ACC112 (cell line): ENCODE data around the gene GLS.

ENCODE experiments used
- H2AFZ ChIP-seq: fragments of 200-600 bp; sonication (generic); one replicate; pipeline ENCODE4 v1.6.0; 2017; ENCODE audit warnings: antibody characterized with exemption, low read length; ENCODE audit not compliant: unreplicated experiment
- H3K27ac ChIP-seq: fragments of 200-600 bp; sonication (generic); 2 replicates; pipeline ENCODE4 v1.5.1; 2014; ENCODE audit warnings: low read depth, mild to moderate bottlenecking, antibody characterized with exemption, low read length, moderate library complexity
- H3K27me3 ChIP-seq: fragments of 200-600 bp; sonication (generic); 2 replicates; pipeline ENCODE4 v1.6.1; 2014; ENCODE audit warnings: mild to moderate bottlenecking, antibody characterized with exemption, low read length, moderate library complexity, mixed read lengths; ENCODE audit not compliant: insufficient read depth
- H3K36me3 ChIP-seq: fragments of 200-600 bp; sonication (generic); 2 replicates; pipeline ENCODE4 v1.6.1; 2016; ENCODE audit warnings: mild to moderate bottlenecking, antibody characterized with exemption, low read length, moderate library complexity, mixed read lengths; ENCODE audit not compliant: insufficient read depth
- H3K4me1 ChIP-seq: fragments of 200-600 bp; sonication (generic); one replicate; pipeline ENCODE4 v1.6.1; 2016; ENCODE audit warnings: low read length, mixed read lengths; ENCODE audit not compliant: insufficient read depth, unreplicated experiment, control insufficient read depth
- H3K4me3 ChIP-seq: fragments of 200-600 bp; sonication (generic); 2 replicates; pipeline ENCODE4 v1.5.1; 2014; ENCODE audit warnings: mild to moderate bottlenecking, low read depth, low read length
- H3K79me2 ChIP-seq: fragments of 200-600 bp; sonication (generic); one replicate; pipeline ENCODE4 v1.6.0; 2016; ENCODE audit warnings: low read length; ENCODE audit not compliant: control insufficient read depth, unreplicated experiment, insufficient read depth

Gene GLS

DNA sequence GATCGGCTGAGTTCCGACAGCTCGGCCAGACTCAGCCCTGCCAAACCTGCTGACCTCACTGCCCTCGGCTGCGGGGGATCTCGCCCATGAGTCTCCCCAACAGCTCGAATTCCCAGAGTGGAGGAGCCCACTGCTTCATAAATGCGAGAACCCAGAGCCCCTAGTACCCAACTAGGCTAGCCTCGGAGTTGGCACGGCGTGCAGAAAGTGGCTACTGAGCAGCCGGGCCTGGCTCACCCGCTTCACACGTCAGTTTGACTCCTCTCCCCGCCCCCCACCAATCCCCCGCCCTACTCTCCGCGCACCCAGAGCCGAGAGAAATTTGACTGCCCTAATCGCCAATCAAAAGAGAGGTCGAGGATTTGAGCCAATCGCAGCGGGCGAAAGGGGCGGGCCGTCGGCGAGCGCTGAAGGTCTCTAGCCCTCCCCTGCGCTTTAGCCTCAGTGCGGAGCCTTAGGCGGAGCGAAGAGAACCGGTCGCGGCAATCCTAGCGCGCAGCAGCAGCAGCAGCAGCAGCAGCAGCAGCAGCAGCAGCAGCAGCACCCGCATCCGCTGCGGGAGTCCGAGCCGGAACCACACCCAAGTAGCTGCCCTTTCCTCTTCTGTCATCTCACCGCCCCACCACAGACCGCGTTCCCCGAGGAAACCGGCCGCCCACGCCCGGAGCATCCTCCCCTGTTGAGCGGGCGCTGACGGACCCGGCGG is at the start of gene GLS:
TSS of gene GLS (plus strand) at position 444 of the 706 bp plus-strand sequence. CDS start 264 bp downstream, outside the sequence.
- Histone ChIP-seq H3K36me3 (no peaks in the 10 kb centered on the region), H3K4me3 (peak within 1 kb of the TSS; percentile 82), H3K27ac (peak within 1 kb of the TSS; percentile 70), H3K79me2 (peaks cover 48% of the 10 kb centered on the region), H3K27me3 (no peaks in the 10 kb centered on the region), H3K4me1 (peaks cover 19% of the 10 kb centered on the region), H2AFZ (peak within 1 kb of the TSS; percentile 83)

DNA sequence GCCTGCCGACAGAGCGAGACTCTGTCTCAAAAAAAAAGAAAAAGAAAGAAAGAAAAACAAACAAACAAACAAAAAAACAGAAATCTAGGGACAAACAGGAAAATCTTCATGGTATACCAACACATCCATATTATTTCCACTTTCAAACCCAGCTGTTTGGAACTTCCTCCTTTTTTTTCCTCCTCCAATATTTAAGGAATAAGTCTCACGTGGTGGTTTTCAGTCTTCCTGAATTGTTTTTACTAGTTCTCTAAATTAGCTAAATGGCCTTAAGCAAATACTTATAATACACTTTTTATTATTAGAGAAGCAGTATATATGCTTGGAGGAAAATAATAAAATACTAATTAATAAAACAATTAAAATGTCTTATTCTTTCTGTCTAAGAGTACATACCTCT is 48.7 kb upstream of the GLS start:
- H3K36me3 ChIP-seq, result no peaks in the 10 kb centered on the region
- H3K27ac ChIP-seq, result no peak overlapping the region
- H3K79me2 ChIP-seq, result no peaks in the 10 kb centered on the region
- no peak overlapping the region for H3K4me3 ChIP-seq
- H3K27me3 ChIP-seq, result no peaks in the 10 kb centered on the region
- H2AFZ ChIP-seq, result no peak overlapping the region
- H3K4me1 ChIP-seq, result peaks cover 25% of the 10 kb centered on the region

DNA sequence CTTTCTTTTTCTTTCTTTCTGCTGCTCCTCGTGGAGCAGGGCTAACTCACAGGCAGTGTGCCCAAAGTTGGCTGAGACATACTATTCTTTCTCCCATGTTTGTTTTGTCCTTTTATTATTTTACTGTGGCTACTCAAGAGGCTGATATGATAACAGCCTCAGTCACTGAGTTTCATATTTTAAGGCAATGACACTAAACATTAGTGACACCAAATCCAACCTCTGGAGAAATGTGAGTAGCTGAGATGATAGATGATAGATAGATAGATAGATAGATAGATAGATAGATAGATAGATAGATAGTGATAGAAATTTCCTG is 45.8 kb upstream of the GLS start:
- H3K36me3 ChIP-seq, result no peaks in the 10 kb centered on the region
- H3K27ac ChIP-seq, result 0 out of 2 replicates have a peak overlapping the region, but pooled peaks have one; percentile 38
- no peaks in the 10 kb centered on the region for H3K79me2 ChIP-seq
- peaks cover 45% of the 10 kb centered on the region for H3K4me1 ChIP-seq
- H2AFZ ChIP-seq, result peak overlapping the region; percentile 59
- no peaks in the 10 kb centered on the region for H3K27me3 ChIP-seq
- H3K4me3 ChIP-seq, result peak overlapping the region; percentile 1

DNA sequence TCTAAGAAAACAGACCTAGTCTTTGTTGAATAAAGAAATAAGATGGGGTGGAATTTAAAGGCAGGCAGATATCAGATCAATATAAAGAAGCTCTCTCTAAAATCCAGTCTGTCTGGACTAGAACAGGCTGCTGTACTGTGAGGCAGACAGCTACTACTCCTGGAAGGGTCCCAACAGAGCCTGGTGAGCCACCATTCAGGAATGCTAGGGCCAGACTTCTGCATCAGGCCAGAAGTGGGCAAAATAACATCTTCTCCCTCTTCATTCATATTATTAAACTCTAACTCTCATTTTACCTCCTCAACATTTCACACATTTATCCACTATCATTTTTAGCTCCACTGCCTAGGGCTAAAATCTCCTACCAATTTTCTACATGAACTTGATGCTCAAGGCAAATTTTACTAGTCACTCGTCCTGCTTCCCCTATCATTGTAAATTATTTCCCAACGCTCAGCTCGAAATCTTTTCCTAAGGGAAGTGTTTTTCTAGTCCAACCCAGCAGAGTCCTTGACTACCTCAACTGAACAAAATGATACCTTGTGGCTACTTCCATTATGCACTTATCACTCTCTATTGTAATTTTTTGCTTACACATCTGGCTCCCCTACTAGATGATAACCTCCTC is 45.2 kb upstream of the GLS start:
- Histone ChIP-seq H2AFZ (peak overlapping the region; percentile 59), H3K36me3 (no peaks in the 10 kb centered on the region), H3K27me3 (no peaks in the 10 kb centered on the region), H3K4me1 (peaks cover 45% of the 10 kb centered on the region), H3K27ac (peak overlapping the region; percentile 38; the same call in 1 of the 2 replicates), H3K4me3 (peak overlapping the region; percentile 1; the same call in 1 of the 2 replicates), H3K79me2 (no peaks in the 10 kb centered on the region)

DNA sequence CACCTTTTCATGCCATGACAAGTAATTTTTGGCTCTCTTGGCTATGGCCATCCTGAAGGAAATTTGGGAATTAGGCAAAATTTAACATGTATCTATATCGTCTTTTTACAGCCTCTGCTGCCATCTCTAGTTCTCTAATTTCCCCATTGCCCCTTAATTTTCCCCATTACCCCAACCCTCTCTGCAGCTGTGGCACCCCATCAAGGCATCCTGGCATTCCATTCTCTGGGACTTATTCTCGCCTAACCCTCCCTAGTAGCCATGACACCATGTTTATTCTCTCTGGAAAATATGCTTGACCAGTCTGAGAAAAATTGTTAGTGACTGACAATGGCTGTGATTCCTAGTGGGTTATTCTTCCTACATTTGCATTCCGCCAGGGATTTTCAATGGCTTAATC is 43.9 kb upstream of the GLS start:
- peaks cover 51% of the 10 kb centered on the region for H3K4me1 ChIP-seq
- H2AFZ ChIP-seq, result no peak overlapping the region
- no peaks in the 10 kb centered on the region for H3K79me2 ChIP-seq
- peak overlapping the region; percentile 58 for H3K27ac ChIP-seq
- H3K4me3 ChIP-seq, result no peak overlapping the region
- H3K27me3 ChIP-seq, result no peaks in the 10 kb centered on the region
- no peaks in the 10 kb centered on the region for H3K36me3 ChIP-seq

DNA sequence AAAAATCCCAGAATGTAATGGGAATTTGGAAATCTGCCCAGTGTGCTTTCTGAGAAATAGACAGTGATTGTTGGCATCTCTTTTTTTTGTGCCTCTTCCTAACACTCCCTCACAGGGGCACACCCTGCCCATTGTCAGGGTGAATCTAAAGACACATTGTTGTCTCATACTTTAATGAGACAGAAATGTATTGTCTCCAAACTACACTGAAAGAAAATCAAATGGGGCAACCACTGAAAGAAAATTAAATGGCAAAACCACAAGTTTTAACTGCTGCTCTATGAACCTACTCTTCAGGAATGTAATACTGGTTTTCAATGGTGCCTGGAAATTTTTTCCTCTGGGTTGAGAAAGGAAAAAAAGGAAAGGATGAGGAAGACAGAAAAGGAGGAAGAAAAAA is 43.2 kb upstream of the GLS start:
- Histone ChIP-seq H3K4me3 (0 out of 2 replicates have a peak overlapping the region, but pooled peaks have one; percentile 19), H3K27ac (peak overlapping the region; percentile 58), H3K4me1 (peaks cover 52% of the 10 kb centered on the region), H3K36me3 (no peaks in the 10 kb centered on the region), H2AFZ (no peak overlapping the region), H3K79me2 (no peaks in the 10 kb centered on the region), H3K27me3 (no peaks in the 10 kb centered on the region)

DNA sequence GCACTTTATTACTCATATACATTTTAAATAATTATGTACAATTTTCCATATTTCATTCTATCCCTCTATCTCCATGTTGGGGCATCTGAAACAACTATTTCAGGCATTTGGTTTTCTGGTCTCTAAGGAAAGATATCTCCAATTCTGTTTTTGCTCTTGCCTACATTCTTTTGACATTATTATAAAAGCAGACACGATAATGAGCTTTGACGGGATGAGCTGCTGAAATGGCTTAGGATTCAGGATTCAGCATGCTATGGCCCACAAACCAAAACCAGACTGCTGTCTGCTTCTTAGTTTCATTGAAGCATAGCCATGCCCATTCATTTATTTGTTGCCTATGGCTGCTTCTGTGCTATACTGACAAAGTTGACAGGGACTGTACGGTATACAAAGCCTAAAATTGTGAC is 42.7 kb upstream of the GLS start:
- Histone ChIP-seq H2AFZ (no peak overlapping the region), H3K27me3 (no peaks in the 10 kb centered on the region), H3K79me2 (no peaks in the 10 kb centered on the region), H3K4me3 (peak overlapping the region; percentile 49; the same call in 1 of the 2 replicates), H3K36me3 (no peaks in the 10 kb centered on the region), H3K4me1 (peaks cover 52% of the 10 kb centered on the region), H3K27ac (peak overlapping the region; percentile 58)

DNA sequence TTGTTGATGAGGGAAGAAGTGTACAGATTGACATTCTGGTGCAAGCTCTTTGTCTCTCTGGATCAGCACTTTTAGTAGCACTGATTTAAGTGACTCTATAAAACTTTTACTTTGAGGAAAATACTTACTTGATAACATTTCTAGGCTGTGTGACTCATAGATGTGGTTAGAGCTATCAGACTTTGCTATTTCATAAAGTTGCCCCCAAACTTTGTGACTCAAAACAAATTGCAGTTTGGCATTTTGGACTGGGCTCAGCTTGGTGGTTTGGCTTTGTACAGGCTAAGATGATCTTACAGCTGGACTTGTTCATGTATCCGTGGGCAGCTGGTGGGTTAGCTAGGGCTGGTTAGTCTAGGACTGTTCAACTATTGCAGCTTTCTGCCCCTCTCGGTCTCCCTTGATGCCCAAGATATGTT is 42.1 kb upstream of the GLS start:
- Histone ChIP-seq H3K4me1 (peaks cover 53% of the 10 kb centered on the region), H2AFZ (no peak overlapping the region), H3K36me3 (no peaks in the 10 kb centered on the region), H3K27ac (peak overlapping the region; percentile 58), H3K4me3 (peak overlapping the region; percentile 49; the same call in 1 of the 2 replicates), H3K79me2 (no peaks in the 10 kb centered on the region), H3K27me3 (no peaks in the 10 kb centered on the region)

DNA sequence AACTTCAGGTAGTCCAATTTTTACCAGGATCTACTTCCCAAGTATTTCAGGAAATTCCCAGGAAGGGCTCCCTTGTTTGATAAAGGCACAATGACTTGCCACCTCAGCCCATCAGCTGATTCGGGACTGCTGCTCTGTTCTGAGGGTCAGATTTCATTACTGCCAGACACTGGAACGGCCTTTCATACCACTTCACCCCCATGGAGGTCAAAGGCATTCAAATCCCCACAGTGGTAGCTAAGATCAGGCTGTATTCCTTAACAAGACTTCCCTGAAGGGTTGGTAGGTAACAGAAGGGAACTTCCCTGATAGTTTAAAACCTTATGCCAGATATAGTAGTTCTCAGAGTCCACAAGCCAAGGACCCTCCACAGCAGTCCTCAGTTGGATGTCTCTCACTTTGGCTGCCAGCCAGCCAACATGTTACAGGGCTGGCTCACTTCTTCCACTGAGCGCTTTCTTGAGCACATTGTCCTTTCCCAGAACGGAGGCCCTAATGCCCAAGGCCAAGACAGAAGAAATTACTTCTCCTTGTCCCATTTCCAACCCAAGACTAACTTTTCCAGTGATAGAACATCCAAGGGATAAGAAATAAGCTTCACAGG is 40.0 kb upstream of the GLS start:
- peaks cover 53% of the 10 kb centered on the region for H3K4me1 ChIP-seq
- H3K4me3 ChIP-seq, result no peak overlapping the region
- no peak overlapping the region for H2AFZ ChIP-seq
- no peaks in the 10 kb centered on the region for H3K36me3 ChIP-seq
- no peaks in the 10 kb centered on the region for H3K27me3 ChIP-seq
- H3K79me2 ChIP-seq, result no peaks in the 10 kb centered on the region
- no peak overlapping the region for H3K27ac ChIP-seq

DNA sequence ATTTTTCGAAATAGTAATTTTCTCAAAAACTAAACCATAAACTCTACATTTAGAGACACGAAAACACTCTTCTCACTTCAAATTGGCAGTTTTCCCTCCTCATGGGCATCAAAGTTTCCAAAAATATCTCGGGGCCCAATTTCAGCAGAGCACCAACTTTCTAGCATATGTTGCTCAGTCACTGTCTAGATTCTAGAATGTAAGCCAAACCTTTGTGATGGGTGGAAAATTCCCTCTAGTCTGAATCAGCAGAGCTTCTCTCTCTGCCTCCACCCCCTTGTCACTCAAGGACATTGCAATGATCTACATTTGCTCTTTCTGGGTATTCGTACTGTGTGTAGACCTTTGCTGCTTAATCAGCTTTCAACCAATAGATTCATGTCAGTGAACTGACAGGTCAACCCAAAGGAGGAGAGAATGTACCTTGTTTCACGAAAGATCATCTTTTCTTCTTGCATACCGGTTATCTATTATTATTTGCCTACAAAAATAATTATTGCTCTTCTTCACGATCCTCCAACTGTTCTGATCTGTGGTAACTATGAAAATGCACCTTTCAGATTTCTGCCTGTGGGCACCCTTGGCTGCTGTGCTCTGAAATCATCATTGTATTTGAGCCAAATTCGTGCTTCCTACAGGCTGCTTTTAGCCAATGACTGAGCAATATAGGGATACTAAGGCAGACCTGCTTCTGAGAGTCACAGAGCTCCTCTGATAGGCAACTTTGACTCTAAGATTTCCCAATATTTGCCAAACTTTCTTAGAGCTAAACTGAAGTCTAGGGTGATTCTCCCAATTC is 38.7 kb upstream of the GLS start:
- H3K36me3 ChIP-seq, result no peaks in the 10 kb centered on the region
- H3K27me3 ChIP-seq, result no peaks in the 10 kb centered on the region
- H3K4me3 ChIP-seq, result no peak overlapping the region
- no peak overlapping the region for H2AFZ ChIP-seq
- peaks cover 48% of the 10 kb centered on the region for H3K4me1 ChIP-seq
- no peak overlapping the region for H3K27ac ChIP-seq
- H3K79me2 ChIP-seq, result no peaks in the 10 kb centered on the region
